ENCODE results near the gene PFDN6. TPM values are rescaled to one million over a fixed set of nuclear protein-coding genes. Genes with fewer than 3 reads are reported as not detected.

PFDN6 gene
- total and polyA plus RNA-seq, 9 of the 15 experiments (the other 6 are each of a cell fraction or from before 2014, with no cell fraction given), result 6.8 to 475 (median 216) TPM

GRCh38 chr6:33313709-33314514, 24.5 kb downstream of the PFDN6 start, which contains the start of gene TAPBP (continued):
- no peak for TF ChIP-seq ZNF518B (CRISPR knock-in tag; IDR thresholded peaks at IDR 0.05)
- TF ChIP-seq ATF4 (CRISPR knock-in tag; IDR thresholded peaks at IDR 0.05), result no peak
- no peak for TF ChIP-seq SAFB (IDR thresholded peaks at IDR 0.05; ENCODE audit: borderline replicate concordance, low read depth, low read length)
- no peak for TF ChIP-seq ATF1 (CRISPR knock-in tag; IDR thresholded peaks at IDR 0.05)
- TF ChIP-seq ATF1 (tag; IDR thresholded peaks at IDR 0.05), result no peak
- TF ChIP-seq NFYB (IDR thresholded peaks at IDR 0.05; ENCODE audit: extremely low read depth, insufficient read length), result no peak
- no peak for TF ChIP-seq SRSF7 (optimal IDR thresholded peaks at IDR 0.05; ENCODE audit: low read depth, low read length)
- TF ChIP-seq BDP1 (IDR thresholded peaks at IDR 0.05; ENCODE audit: insufficient read depth, insufficient read length), result no peak
- TF ChIP-seq ZNF785 (CRISPR knock-in tag; IDR thresholded peaks at IDR 0.05), result no peak
- TF ChIP-seq ZNF41 (CRISPR knock-in tag; conservative IDR thresholded peaks at IDR 0.05), result no peak
- no peak for TF ChIP-seq ZNF280B (CRISPR knock-in tag; IDR thresholded peaks at IDR 0.05)
- TF ChIP-seq FOSL1 (tag; conservative IDR thresholded peaks at IDR 0.05), result 0 out of 2 replicates have a peak, but pooled peaks have one; percentile 3
- no peak for TF ChIP-seq ZNF197 (CRISPR knock-in tag; IDR thresholded peaks at IDR 0.05; ENCODE audit: low read depth)
- no peak for TF ChIP-seq E2F8 (IDR thresholded peaks at IDR 0.05; ENCODE audit: low read depth, partially characterized antibody)
- no peak for TF ChIP-seq HNRNPK (IDR thresholded peaks at IDR 0.05; ENCODE audit: low read depth, low read length, poor library complexity, severe bottlenecking)
- TF ChIP-seq FOXJ2 (tag; IDR thresholded peaks at IDR 0.05), result no peak
- TF ChIP-seq ZFP1 (CRISPR knock-in tag; IDR thresholded peaks at IDR 0.05), result no peak; the same call in 1 of the 2 replicates

Measured in K562 (cell line).